ENCODE data around the gene KBTBD4. TPM values are rescaled to one million over a fixed set of nuclear protein-coding genes. Genes with fewer than 3 reads are reported as not detected.
"Not testable (repeated sequence)": the region's sequence is repeated elsewhere in the genome, so short reads cannot be mapped to it uniquely, and the experiment has no call there.

Gene KBTBD4
- total RNA-seq, 4 donors from 2014 or later: 22.8 to 34.5 (median 30.7) TPM

DNA sequence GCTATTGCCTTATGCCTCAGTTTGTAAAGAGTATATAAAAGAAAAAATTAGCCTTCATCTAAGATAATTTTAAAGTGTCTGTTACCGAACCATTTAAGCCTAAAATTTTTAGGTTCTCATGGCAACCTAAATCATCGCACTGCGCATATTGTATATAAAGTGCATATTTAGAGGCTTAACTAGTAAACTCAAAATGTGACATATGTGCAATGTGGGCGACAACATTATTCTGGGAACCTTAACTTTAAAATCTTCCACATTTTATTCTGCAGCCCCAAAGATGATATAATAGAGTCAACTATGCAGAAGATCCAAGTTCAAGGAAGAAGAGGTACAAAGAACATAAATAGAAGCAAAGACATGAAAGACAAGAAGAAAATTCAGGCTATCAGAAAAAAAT lies 48.8 kb downstream of the KBTBD4 start:
- TF ChIP-seq, protein P1, sequence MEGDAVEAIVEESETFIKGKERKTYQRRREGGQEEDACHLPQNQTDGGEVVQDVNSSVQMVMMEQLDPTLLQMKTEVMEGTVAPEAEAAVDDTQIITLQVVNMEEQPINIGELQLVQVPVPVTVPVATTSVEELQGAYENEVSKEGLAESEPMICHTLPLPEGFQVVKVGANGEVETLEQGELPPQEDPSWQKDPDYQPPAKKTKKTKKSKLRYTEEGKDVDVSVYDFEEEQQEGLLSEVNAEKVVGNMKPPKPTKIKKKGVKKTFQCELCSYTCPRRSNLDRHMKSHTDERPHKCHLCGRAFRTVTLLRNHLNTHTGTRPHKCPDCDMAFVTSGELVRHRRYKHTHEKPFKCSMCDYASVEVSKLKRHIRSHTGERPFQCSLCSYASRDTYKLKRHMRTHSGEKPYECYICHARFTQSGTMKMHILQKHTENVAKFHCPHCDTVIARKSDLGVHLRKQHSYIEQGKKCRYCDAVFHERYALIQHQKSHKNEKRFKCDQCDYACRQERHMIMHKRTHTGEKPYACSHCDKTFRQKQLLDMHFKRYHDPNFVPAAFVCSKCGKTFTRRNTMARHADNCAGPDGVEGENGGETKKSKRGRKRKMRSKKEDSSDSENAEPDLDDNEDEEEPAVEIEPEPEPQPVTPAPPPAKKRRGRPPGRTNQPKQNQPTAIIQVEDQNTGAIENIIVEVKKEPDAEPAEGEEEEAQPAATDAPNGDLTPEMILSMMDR (IDR thresholded peaks at IDR 0.05): no peak
- no peak for TF ChIP-seq POLR2A (IDR thresholded peaks at IDR 0.05)
- H3K4me1 ChIP-seq: peaks cover 31 to 48% of the 10 kb centered on the region in 2 donors
- intact Hi-C loops (cut with DNase I): no loop called here

DNA sequence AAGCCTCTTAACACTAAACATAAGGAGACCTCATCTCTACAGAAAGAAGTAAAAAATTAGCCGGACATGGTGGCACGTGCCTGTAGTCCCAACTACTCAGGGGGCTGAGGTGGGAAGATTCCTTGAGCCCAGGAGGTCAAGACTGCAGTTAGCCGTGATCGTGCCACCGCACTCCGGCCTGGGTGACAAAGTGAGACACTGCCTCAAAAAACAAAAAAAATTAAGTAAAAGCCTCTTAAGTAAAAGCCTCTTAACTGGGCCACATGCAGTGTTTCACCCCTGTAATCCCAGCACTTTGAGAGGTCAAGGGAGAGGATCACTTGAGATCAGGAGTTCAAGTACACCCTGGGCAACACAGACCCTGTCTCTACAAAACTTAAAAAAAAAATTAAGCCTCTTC lies 51.6 kb downstream of the KBTBD4 start:
- Histone ChIP-seq H3K27ac (peak overlapping the region in 1 of 3 donors; percentile 66), H3K27me3 (no peaks in the 10 kb centered on the region), H3K4me3 (replicated peaks in 1 of 3) (no peak overlapping the region), H3K4me1 (peaks cover 40 to 53% of the 10 kb centered on the region in 2 donors), H3K36me3 (no peaks in the 10 kb centered on the region), H3K9me3 (no peaks in the 10 kb centered on the region)
- intact Hi-C loops (cut with DNase I): no loop called here
- no peak for DNase-seq
- TF ChIP-seq POLR2A (IDR thresholded peaks at IDR 0.05): no peak
- TF ChIP-seq, protein P1 (IDR thresholded peaks at IDR 0.05): no peak
- 86 to 87% methylated on average over 6 of the region's 6 CpGs for WGBS, 2 donors

More for the DNA sequence above, 48.8 kb downstream of the KBTBD4 start:
- Histone ChIP-seq H3K36me3 (no peaks in the 10 kb centered on the region), H3K27ac (no peak overlapping the region), H3K9me3 (no peaks in the 10 kb centered on the region), H3K4me3 (replicated peaks in 1 of 3) (no peak overlapping the region), H3K27me3 (no peaks in the 10 kb centered on the region)
- no peak for DNase-seq
- whole genome bisulfite sequencing, 2 donors: 95% methylated on average over 4 of the region's 4 CpGs

DNA sequence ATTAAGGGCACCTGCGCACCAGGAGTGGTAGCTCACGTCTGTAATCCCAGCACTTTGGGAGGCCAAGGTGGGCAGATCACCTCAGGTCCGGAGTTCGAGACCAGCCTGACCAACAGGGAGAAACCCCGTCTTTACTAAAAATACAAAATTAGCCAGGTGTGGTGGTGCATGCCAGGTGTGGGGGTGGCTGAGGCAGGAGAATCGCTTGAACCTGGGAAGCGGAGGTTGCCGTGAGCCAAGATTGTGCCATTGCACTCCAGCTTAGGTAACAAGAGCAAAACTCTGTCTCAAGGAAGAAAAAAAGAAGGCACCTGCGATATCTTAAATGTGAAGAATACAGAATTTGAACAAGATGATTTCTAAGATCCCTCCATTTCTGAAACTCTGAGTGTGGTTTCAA lies 52.7 kb downstream of the KBTBD4 start:
- H3K36me3 ChIP-seq; intact Hi-C loops (cut with DNase I); H3K9me3 ChIP-seq; H3K4me3 ChIP-seq (replicated peaks in 1 of 3); H3K27me3 ChIP-seq: not testable (repeated sequence)
- WGBS, 2 donors: 75 to 76% methylated on average over 9 of the region's 9 CpGs
- H3K27ac ChIP-seq: peak overlapping the region; percentile 28 to 66 (median 66)
- peak; percentile 29 to 53 for DNase-seq
- H3K4me1 ChIP-seq: peaks cover 44 to 56% of the 10 kb centered on the region in 2 donors

DNA sequence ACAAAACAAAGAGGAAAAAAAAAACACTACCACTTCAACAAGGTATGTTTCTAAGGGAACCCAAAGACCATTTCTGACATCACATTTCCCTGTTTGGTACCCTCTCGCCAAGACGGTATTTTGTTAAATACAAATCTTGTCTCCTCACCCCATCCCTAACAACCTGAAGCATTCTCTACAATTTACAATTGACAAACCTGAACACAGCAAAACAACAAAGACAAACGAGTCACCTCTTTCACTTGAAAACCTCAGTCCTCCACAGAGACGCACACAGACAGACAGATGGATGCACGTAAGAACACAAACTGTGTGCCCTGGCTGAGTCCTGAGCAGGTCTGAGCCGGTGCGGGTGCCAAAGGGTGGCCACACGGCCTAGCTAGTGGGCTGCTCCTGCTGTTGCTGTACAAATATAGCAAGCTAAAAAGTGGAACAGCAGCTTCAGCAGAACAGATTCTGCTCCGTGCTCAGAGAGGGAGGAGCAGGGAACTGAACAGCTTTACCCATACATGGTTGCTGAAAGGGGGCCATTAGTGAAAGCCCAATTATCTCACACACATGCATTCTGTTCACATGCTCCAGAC lies 54.4 kb downstream of the KBTBD4 start:
- H3K9me3 ChIP-seq: no peaks in the 10 kb centered on the region
- peak; percentile 50 to 69 for DNase-seq
- peaks cover 44 to 62% of the 10 kb centered on the region in 2 donors for H3K4me1 ChIP-seq
- intact Hi-C loops (cut with DNase I): no loop called here
- TF ChIP-seq, protein P1 (IDR thresholded peaks at IDR 0.05): no peak
- no peak for TF ChIP-seq POLR2A (IDR thresholded peaks at IDR 0.05)
- H3K36me3 ChIP-seq: no peaks in the 10 kb centered on the region
- H3K4me3 ChIP-seq (replicated peaks in 1 of 3): no peak overlapping the region
- H3K27ac ChIP-seq: peak overlapping the region; percentile 26 to 66 (median 66)
- H3K27me3 ChIP-seq: no peaks in the 10 kb centered on the region
- 19 to 24% methylated on average over 9 of the region's 9 CpGs for WGBS, 2 donors

DNA sequence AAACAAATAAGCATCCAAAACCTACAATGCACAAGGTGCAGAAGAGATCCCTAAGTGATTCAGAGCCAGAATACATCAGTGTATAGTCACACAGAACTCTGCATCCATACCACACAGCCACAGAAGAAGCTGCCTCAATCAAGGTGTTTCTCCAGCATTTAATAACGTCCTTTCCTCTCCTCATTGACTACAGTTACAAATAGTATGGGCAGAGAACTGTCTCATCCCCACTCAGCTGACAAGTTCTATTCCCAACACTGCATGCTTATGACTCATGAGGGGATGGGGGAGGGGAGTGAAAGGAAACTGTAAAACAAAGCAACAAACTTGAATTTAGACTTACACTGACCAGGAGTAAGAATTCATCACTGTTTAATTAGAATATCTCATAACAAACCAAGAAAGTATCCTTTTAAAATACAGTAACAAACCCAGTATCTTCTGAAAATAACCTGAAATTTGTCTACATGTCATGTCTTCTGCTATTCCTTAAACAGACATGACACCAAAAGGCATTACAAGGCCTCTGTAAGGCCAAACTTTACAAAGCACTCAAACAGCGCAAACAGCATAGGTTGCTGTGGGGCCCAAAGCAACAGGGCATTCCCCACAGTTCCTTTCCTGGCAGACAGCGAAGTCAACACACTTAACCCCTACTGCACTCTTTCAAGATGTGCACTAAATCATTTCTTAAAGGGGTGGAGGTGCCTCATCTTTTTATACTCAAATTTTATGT lies 55.1 kb downstream of the KBTBD4 start:
- WGBS, 2 donors: 6 to 12% methylated on average over 3 of the region's 3 CpGs
- intact Hi-C loops (cut with DNase I): no loop called here
- H3K4me3 ChIP-seq (replicated peaks in 1 of 3): no peak overlapping the region
- no peaks in the 10 kb centered on the region for H3K36me3 ChIP-seq
- no peaks in the 10 kb centered on the region for H3K27me3 ChIP-seq
- no peaks in the 10 kb centered on the region for H3K9me3 ChIP-seq
- TF ChIP-seq, protein P1 (IDR thresholded peaks at IDR 0.05): no peak
- TF ChIP-seq POLR2A (IDR thresholded peaks at IDR 0.05): no peak
- peaks cover 46 to 67% of the 10 kb centered on the region in 2 donors for H3K4me1 ChIP-seq
- H3K27ac ChIP-seq: peak overlapping the region; percentile 26 to 66 (median 66)
- DNase-seq: peak; percentile 27 to 46

Small RNA genes within 50 kb of the gene (small RNA-seq; reads per million reads assigned to genes)
- not detected for gene RN7SL652P
- not detected for gene RNU5E-10P

Other genes starting within 250 kb of the KBTBD4 start
- gene MYBPC3, start 226.3 kb downstream of the KBTBD4 start, total RNA-seq: not detected
- gene SPI1, start 200.4 kb downstream of the KBTBD4 start, total RNA-seq: 10 to 100 TPM in 1 of 4 donors, 1 to 10 TPM in 3; 4.8 to 18.0 (median 5.8) TPM
- gene SLC39A13, start 170.4 kb downstream of the KBTBD4 start, total RNA-seq: 10 to 100 TPM; 51.3 to 84.3 (median 66.8) TPM
- gene PSMC3, start 152.5 kb downstream of the KBTBD4 start, total RNA-seq: 100 to 1,000 TPM in 2 of 4 donors, 10 to 100 TPM in 2; 92.7 to 240 (median 123) TPM
- under 1 TPM in 1 of 4 donors, not detected in 3; 0.67 TPM for gene RAPSN, start 129.8 kb downstream of the KBTBD4 start, total RNA-seq
- 100 to 1,000 TPM in 3 of 4 donors, 10 to 100 TPM in 1; 87.3 to 144 (median 111) TPM for gene CELF1, start 25.8 kb downstream of the KBTBD4 start, total RNA-seq
- 100 to 1,000 TPM in 3 of 4 donors, 10 to 100 TPM in 1; 93.9 to 149 (median 125) TPM for gene PTPMT1, start 13.4 kb downstream of the KBTBD4 start, total RNA-seq
- 10 to 100 TPM; 42.6 to 84.3 (median 81.2) TPM for gene NDUFS3, start 104 bp upstream of the KBTBD4 start, total RNA-seq
- 1 to 10 TPM in 3 of 4 donors, under 1 TPM in 1; 0.83 to 3.1 (median 1.4) TPM for gene FAM180B, start 7.7 kb upstream of the KBTBD4 start, total RNA-seq
- 1 to 10 TPM; 1.1 to 3.7 (median 1.9) TPM for gene C1QTNF4, start 15.4 kb upstream of the KBTBD4 start, total RNA-seq
- gene MTCH2, start 63.6 kb upstream of the KBTBD4 start, total RNA-seq: 100 to 1,000 TPM in 1 of 4 donors, 10 to 100 TPM in 3; 70.3 to 126 (median 82.2) TPM
- 1 to 10 TPM in 1 of 4 donors, under 1 TPM in 3; 0.59 to 1.1 (median 0.87) TPM for gene AGBL2, start 136.4 kb upstream of the KBTBD4 start, total RNA-seq
- 100 to 1,000 TPM; 156 to 232 (median 194) TPM for gene FNBP4, start 188.4 kb upstream of the KBTBD4 start, total RNA-seq